ENCODE measurements around the gene MYOM3.
"Not testable (repeated sequence)": the region's sequence is repeated elsewhere in the genome, so short reads cannot be mapped to it uniquely, and the experiment has no call there.

Gene MYOM3

GRCh38 chr1:24048205-24048869 lies 63.6 kb downstream of the MYOM3 start:
- TF ChIP-seq CTCF (IDR thresholded peaks at IDR 0.05): no peak

GRCh38 chr1:24047110-24047477 lies 64.8 kb downstream of the MYOM3 start:
- TF ChIP-seq ZFX (IDR thresholded peaks at IDR 0.05; ENCODE audit: borderline replicate concordance) (no peak), CTCF (IDR thresholded peaks at IDR 0.05) (no peak)
- no peak overlapping the region for H3K27ac ChIP-seq

More at GRCh38 chr1:24048205-24048869, 63.6 kb downstream of the MYOM3 start:
- no peak overlapping the region for H3K27ac ChIP-seq

- no peak overlapping the region for H3K27ac ChIP-seq
- TF ChIP-seq ZFX (IDR thresholded peaks at IDR 0.05; ENCODE audit: borderline replicate concordance) (no peak), CTCF (IDR thresholded peaks at IDR 0.05) (no peak)
Observed at GRCh38 chr1:24045771-24046170, 66.2 kb downstream of the MYOM3 start.

GRCh38 chr1:24044672-24045071 lies 67.3 kb downstream of the MYOM3 start:
- not testable (repeated sequence) for H3K27ac ChIP-seq

GRCh38 chr1:24043345-24044032 lies 68.4 kb downstream of the MYOM3 start:
- TF ChIP-seq CTCF (IDR thresholded peaks at IDR 0.05) (no peak), ZFX (IDR thresholded peaks at IDR 0.05; ENCODE audit: borderline replicate concordance) (no peak)
- H3K27ac ChIP-seq: no peak overlapping the region

GRCh38 chr1:24042315-24042714 lies 69.6 kb downstream of the MYOM3 start:
- no peak overlapping the region for H3K27ac ChIP-seq
- no peak for TF ChIP-seq CTCF (IDR thresholded peaks at IDR 0.05)
- no peak for TF ChIP-seq ZFX (IDR thresholded peaks at IDR 0.05; ENCODE audit: borderline replicate concordance)

- TF ChIP-seq CTCF (IDR thresholded peaks at IDR 0.05) (no peak), ZFX (IDR thresholded peaks at IDR 0.05; ENCODE audit: borderline replicate concordance) (no peak)
- no peak overlapping the region for H3K27ac ChIP-seq
Observed at GRCh38 chr1:24036088-24036487, 75.8 kb downstream of the MYOM3 start.
